SK-N-SH (cell line): Measurements from ENCODE around the gene GTF3C1. TPM values are rescaled to one million over a fixed set of nuclear protein-coding genes. Genes with fewer than 3 reads are reported as not detected.

Experiments used
- CTCF ChIA-PET: fragments of 300-600, 350-600 bp; formaldehyde crosslinking; extraction: SDS; loops from one replicate; lab custom pipeline; 2021; lab: Yijun Ruan, JAX
- POLR2A ChIA-PET: fragments of 350-600 bp; sonication (Branson Sonifier 250); formaldehyde crosslinking; extraction: SDS; loops from one replicate; lab custom pipeline; 2020; ENCODE audit warnings: antibody characterized with exemption, inconsistent platforms; lab: Yijun Ruan, JAX
- DNase-seq: peaks from one replicate; pipeline ENCODE4 v3.0.0; 2012
- H2AFZ ChIP-seq: fragments of 200-600 bp; sonication (generic); 2 replicates; pipeline ENCODE4 v1.8.1; 2016; ENCODE audit warnings: antibody characterized with exemption, mild to moderate bottlenecking, low read depth
- H3F3A ChIP-seq: fragments of 200-600 bp; sonication (generic); replicated peaks from 2 replicates; pipeline ENCODE3; 2016; ENCODE audit warnings: antibody characterized with exemption, mild to moderate bottlenecking; ENCODE audit not compliant: insufficient read depth
- H3K27ac ChIP-seq, 2 experiments: fragments of 200-500 bp in 1 of 2; fragments of 200-600 bp in 1 of 2; sonication (Bioruptor generic) in 1 of 2; sonication (generic), shearing (Covaris generic) in 1 of 2; 2 replicates each; pipeline versions ENCODE4 v1.5.1 to v1.6.1; 2014 to 2016; ENCODE audit warnings: low read depth in 2 of 2, inconsistent platforms in 1 of 2, low read length in 1 of 2, mild to moderate bottlenecking in 1 of 2, mixed read lengths in 1 of 2
- H3K27me3 ChIP-seq: fragments of 200-600 bp; sonication (generic), shearing (Covaris generic); 2 replicates; pipeline ENCODE4 v1.6.1; 2016; ENCODE audit warnings: mixed run types; ENCODE audit not compliant: insufficient read depth
- H3K36me3 ChIP-seq, 2 experiments: fragments of 200-500 bp in 1 of 2; fragments of 200-600 bp in 1 of 2; sonication (Bioruptor generic) in 1 of 2; sonication (generic) in 1 of 2; replicated peaks in 1 of 2; 2 replicates each; pipeline versions ENCODE3 to v1.5.1; 2014 to 2016; ENCODE audit warnings: low read length in 1 of 2, mild to moderate bottlenecking in 1 of 2; ENCODE audit not compliant: insufficient read depth in 2 of 2, control insufficient read depth in 1 of 2
- H3K4me1 ChIP-seq, 2 experiments: fragments of 200-500 bp in 1 of 2; fragments of 200-600 bp in 1 of 2; sonication (Bioruptor generic) in 1 of 2; sonication (generic), shearing (Covaris generic) in 1 of 2; 2 replicates each; pipeline versions ENCODE4 v1.5.1 to v1.6.1; 2014 to 2016; ENCODE audit warnings: low read depth in 1 of 2, low read length in 1 of 2, mixed run types in 1 of 2; ENCODE audit not compliant: insufficient read depth in 2 of 2, control insufficient read depth in 1 of 2
- H3K4me2 ChIP-seq: fragments of 200-600 bp; sonication (generic), shearing (Covaris generic); 2 replicates; pipeline ENCODE4 v1.6.1; 2017; ENCODE audit warnings: mixed run types
- H3K4me3 ChIP-seq, 2 experiments: fragments of 200-500 bp in 1 of 2; fragments of 200-600 bp in 1 of 2; sonication (Bioruptor generic) in 1 of 2; sonication (generic), shearing (Covaris generic) in 1 of 2; 2 replicates each; pipeline versions ENCODE4 v1.5.1 to v1.8.1; 2014 to 2016; ENCODE audit warnings: low read depth in 2 of 2, inconsistent platforms in 1 of 2, low read length in 1 of 2, mild to moderate bottlenecking in 1 of 2, mixed read lengths in 1 of 2, moderate library complexity in 1 of 2
- H3K79me2 ChIP-seq: fragments of 200-600 bp; sonication (generic); 2 replicates; pipeline ENCODE4 v1.8.1; 2017; ENCODE audit warnings: mild to moderate bottlenecking; ENCODE audit not compliant: insufficient read depth
- H3K9ac ChIP-seq: fragments of 200-600 bp; sonication (generic); 2 replicates; pipeline ENCODE4 v1.6.1; 2017; ENCODE audit warnings: mixed run types
- H3K9me2 ChIP-seq: fragments of 200-600 bp; sonication (generic); 2 replicates; pipeline ENCODE4 v1.6.1; 2017; ENCODE audit warnings: mixed run types
- H3K9me3 ChIP-seq: fragments of 200-600 bp; sonication (generic); 2 replicates; pipeline ENCODE4 v1.6.1; 2017; ENCODE audit warnings: mixed run types, mild to moderate bottlenecking, moderate library complexity
- H4K20me1 ChIP-seq: fragments of 200-600 bp; sonication (generic); 2 replicates; pipeline ENCODE4 v1.6.1; 2017; ENCODE audit warnings: mild to moderate bottlenecking, mixed run types; ENCODE audit not compliant: insufficient read depth
- CHD2 ChIP-seq: fragments of 150-350 bp; IDR thresholded peaks from 2 replicates; pipeline ENCODE4 v1.6.1; 2018; ENCODE audit warnings: low read length; ENCODE audit not compliant: partially characterized antibody
- ELF1 ChIP-seq: IDR thresholded peaks from 2 replicates; pipeline ENCODE4 v1.4.0; 2012
- FOXJ3 ChIP-seq: sonication (generic); formaldehyde crosslinking; IDR thresholded peaks from 2 replicates; pipeline ENCODE4 v1.5.1; 2020; ENCODE audit warnings: mild to moderate bottlenecking, missing genetic modification reagents
- JUND ChIP-seq: IDR thresholded peaks from 2 replicates; pipeline ENCODE4 v1.4.0; 2012
- MEF2A ChIP-seq: IDR thresholded peaks from 2 replicates; pipeline ENCODE4 v1.4.0; 2012; ENCODE audit warnings: low read depth, borderline replicate concordance
- MXI1 ChIP-seq: IDR thresholded peaks from 2 replicates; pipeline ENCODE4 v1.6.1; 2012; ENCODE audit warnings: mild to moderate bottlenecking, low read depth, low read length, improper control_type of control experiment
- NRF1 ChIP-seq: IDR thresholded peaks from 2 replicates; pipeline ENCODE4 v1.6.1; 2012; ENCODE audit warnings: low read depth, mild to moderate bottlenecking, low read length
- REST ChIP-seq: IDR thresholded peaks from 2 replicates; pipeline ENCODE4 v1.6.1; 2012; ENCODE audit warnings: mild to moderate bottlenecking, low read depth, low read length, moderate library complexity
- RFX5 ChIP-seq: IDR thresholded peaks from 2 replicates; pipeline ENCODE4 v1.6.1; 2012; ENCODE audit warnings: mild to moderate bottlenecking, improper control_type of control experiment, low read length
- RXRA ChIP-seq: IDR thresholded peaks from 2 replicates; pipeline ENCODE4 v1.4.0; 2012; ENCODE audit warnings: low read depth, mild to moderate bottlenecking, borderline replicate concordance
- TEAD4 ChIP-seq: IDR thresholded peaks from 2 replicates; pipeline ENCODE4 v1.4.0; 2012; ENCODE audit warnings: mild to moderate bottlenecking, borderline replicate concordance; ENCODE audit not compliant: insufficient read depth
- USF2 ChIP-seq: fragments of 150-350 bp; IDR thresholded peaks from 2 replicates; pipeline ENCODE4 v1.6.1; 2017; ENCODE audit warnings: antibody characterized with exemption, low read length, low read depth, borderline replicate concordance
- YY1 ChIP-seq: IDR thresholded peaks from 2 replicates; pipeline ENCODE4 v1.4.0; 2012; ENCODE audit warnings: low read depth, mild to moderate bottlenecking
- WGBS: methylation state at CpG from one replicate; pipeline ENCODE4 v1.1.6; 2017; ENCODE audit warnings: low lambda C conversion rate; 5-methylcytosine and 5-hydroxymethylcytosine counted together
- polyA plus RNA-seq, 3 experiments: library from polyadenylated mRNA; depleted of rRNA; stranded (reverse); fragments of >200 nt; gene quantifications; 2 replicates each; pipeline ENCODE4 v1.2.3, GENCODE V29; 2012
- TF ChIP-seq, protein P1 (sequence below): IDR thresholded peaks from 2 replicates; pipeline ENCODE4 v1.4.0; 2012; ENCODE audit warnings: low read depth, borderline replicate concordance
- TF ChIP-seq, protein P2 (sequence below): fragments of 150-350 bp; IDR thresholded peaks from 2 replicates; pipeline ENCODE4 v1.6.1; 2016; ENCODE audit warnings: mild to moderate bottlenecking, low read depth, low read length
- TF ChIP-seq, protein P3 (sequence below): IDR thresholded peaks from 2 replicates; pipeline ENCODE4; 2012

GTF3C1 gene
- polyA plus RNA-seq, 1 of the 3 experiments (the other 2 are of a cell fraction) = 47.2 TPM

DNA sequence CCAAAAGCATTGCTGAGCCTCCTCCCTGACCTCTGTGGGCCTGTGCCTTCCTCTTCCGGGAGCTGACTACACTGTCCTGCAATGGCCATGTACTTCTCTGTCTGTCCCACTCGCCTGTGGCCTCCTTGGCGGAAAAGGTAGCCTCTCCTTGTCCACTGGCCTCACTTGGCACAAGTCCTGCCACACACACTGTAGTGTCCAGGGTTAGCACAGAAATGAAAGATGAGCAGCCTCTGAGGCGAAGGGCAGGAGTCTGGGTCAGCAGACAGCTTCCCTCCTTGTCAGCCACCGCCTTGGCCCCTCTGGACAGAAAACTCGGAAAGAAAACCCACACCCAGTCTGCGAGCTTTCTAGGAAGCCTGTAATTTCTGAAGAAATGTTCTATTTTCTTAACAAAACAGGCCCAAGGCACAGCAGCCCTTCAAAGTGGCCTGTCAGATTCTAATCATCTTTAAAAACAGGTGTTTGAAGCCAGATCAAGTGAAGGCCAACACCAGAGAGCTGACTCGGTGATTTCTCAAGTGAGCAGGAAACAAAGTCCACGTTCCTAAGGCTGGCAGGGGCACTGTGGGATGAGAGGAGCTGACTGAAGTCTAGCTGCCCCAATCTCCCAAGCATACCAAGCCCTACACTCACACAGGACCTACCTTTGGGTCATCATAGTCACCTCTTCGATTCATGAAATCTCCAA is 67.2 kb downstream of the GTF3C1 start:
- Histone ChIP-seq H3K4me2 (no peak overlapping the region), H4K20me1 (no peaks in the 10 kb centered on the region), H3K27ac (no peak overlapping the region), H3K27me3 (no peaks in the 10 kb centered on the region), H3K79me2 (no peaks in the 10 kb centered on the region), H2AFZ (no peak overlapping the region), H3K9me2 (no peaks in the 10 kb centered on the region), H3K36me3 (peaks cover 67 to 86% of the 10 kb centered on the region in 2 experiments), H3K4me3 (no peak overlapping the region), H3K9ac (no peak overlapping the region), H3K4me1 (no peaks in the 10 kb centered on the region), H3K9me3 (no peaks in the 10 kb centered on the region), H3F3A (peaks cover 8% of the 10 kb centered on the region)
- ChIA-PET CTCF (interaction anchor here (0.9 kb wide), 1 partner anchor 297 kb away, joined by 3 read pairs; no protein-coding TSS in a partner anchor), POLR2A (no interaction called here)
- TF ChIP-seq RFX5 = no peak
- no peak for TF ChIP-seq CHD2
- TF ChIP-seq JUND = no peak
- TF ChIP-seq FOXJ3 (CRISPR knock-in tag) = no peak
- TF ChIP-seq, protein P1, sequence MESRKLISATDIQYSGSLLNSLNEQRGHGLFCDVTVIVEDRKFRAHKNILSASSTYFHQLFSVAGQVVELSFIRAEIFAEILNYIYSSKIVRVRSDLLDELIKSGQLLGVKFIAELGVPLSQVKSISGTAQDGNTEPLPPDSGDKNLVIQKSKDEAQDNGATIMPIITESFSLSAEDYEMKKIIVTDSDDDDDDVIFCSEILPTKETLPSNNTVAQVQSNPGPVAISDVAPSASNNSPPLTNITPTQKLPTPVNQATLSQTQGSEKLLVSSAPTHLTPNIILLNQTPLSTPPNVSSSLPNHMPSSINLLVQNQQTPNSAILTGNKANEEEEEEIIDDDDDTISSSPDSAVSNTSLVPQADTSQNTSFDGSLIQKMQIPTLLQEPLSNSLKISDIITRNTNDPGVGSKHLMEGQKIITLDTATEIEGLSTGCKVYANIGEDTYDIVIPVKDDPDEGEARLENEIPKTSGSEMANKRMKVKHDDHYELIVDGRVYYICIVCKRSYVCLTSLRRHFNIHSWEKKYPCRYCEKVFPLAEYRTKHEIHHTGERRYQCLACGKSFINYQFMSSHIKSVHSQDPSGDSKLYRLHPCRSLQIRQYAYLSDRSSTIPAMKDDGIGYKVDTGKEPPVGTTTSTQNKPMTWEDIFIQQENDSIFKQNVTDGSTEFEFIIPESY = no peak
- TF ChIP-seq NRF1 = no peak
- TF ChIP-seq TEAD4 = no peak
- no peak for TF ChIP-seq MXI1
- TF ChIP-seq USF2 = no peak
- TF ChIP-seq, protein P2, sequence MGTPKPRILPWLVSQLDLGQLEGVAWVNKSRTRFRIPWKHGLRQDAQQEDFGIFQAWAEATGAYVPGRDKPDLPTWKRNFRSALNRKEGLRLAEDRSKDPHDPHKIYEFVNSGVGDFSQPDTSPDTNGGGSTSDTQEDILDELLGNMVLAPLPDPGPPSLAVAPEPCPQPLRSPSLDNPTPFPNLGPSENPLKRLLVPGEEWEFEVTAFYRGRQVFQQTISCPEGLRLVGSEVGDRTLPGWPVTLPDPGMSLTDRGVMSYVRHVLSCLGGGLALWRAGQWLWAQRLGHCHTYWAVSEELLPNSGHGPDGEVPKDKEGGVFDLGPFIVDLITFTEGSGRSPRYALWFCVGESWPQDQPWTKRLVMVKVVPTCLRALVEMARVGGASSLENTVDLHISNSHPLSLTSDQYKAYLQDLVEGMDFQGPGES = no peak
- TF ChIP-seq YY1 = no peak
- TF ChIP-seq, protein P3, sequence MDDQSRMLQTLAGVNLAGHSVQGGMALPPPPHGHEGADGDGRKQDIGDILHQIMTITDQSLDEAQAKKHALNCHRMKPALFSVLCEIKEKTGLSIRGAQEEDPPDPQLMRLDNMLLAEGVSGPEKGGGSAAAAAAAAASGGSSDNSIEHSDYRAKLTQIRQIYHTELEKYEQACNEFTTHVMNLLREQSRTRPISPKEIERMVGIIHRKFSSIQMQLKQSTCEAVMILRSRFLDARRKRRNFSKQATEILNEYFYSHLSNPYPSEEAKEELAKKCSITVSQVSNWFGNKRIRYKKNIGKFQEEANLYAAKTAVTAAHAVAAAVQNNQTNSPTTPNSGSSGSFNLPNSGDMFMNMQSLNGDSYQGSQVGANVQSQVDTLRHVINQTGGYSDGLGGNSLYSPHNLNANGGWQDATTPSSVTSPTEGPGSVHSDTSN = no peak
- TF ChIP-seq MEF2A = no peak
- no peak for TF ChIP-seq ELF1
- no peak for TF ChIP-seq RXRA
- TF ChIP-seq REST = no peak
- 94% methylated on average over 10 of the region's 10 CpGs for WGBS
- no peak for DNase-seq
